Keratinocyte (primary cell): Measurements from ENCODE around the gene MYNN. TPM values are rescaled to one million over a fixed set of nuclear protein-coding genes. Genes with fewer than 3 reads are reported as not detected.

Experiments
- DNase-seq: peaks from one replicate; pipeline ENCODE4 v3.0.0-alpha.2; 2011; ENCODE audit warnings: low read depth, missing footprints, low spot score
- FAIRE-seq: peaks from 2 replicates; lab custom pipeline; 2011; peaks lifted over from hg19 to GRCh38; lab: Jason Lieb, UNC
- H2AFZ ChIP-seq: 2 replicates; pipeline ENCODE4 v1.6.0; 2012; ENCODE audit warnings: low read length, control low read depth, inconsistent platforms; ENCODE audit not compliant: control insufficient read depth
- H3K27ac ChIP-seq: 2 replicates; pipeline ENCODE4 v1.5.1; 2011; ENCODE audit warnings: low read length; ENCODE audit not compliant: control insufficient read depth, insufficient read depth
- H3K27me3 ChIP-seq: 3 replicates; pipeline ENCODE4 v1.6.0; 2011; ENCODE audit warnings: low read length; ENCODE audit not compliant: control insufficient read depth, insufficient read depth; ENCODE audit errors: extremely low read depth
- H3K36me3 ChIP-seq, 2 experiments: 2 replicates in 1 of 2; 3 replicates in 1 of 2; pipeline ENCODE4 v1.5.1; 2011; ENCODE audit warnings: low read length in 2 of 2, mild to moderate bottlenecking in 1 of 2; ENCODE audit not compliant: control insufficient read depth in 2 of 2, insufficient read depth in 2 of 2; ENCODE audit errors: extremely low read depth in 1 of 2
- H3K4me1 ChIP-seq: 3 replicates; pipeline ENCODE4 v1.5.1; 2011; ENCODE audit warnings: low read length; ENCODE audit not compliant: control insufficient read depth, insufficient read depth; ENCODE audit errors: extremely low read depth
- H3K4me2 ChIP-seq: 3 replicates; pipeline ENCODE4 v1.6.0; 2011; ENCODE audit warnings: low read depth, low read length; ENCODE audit not compliant: control insufficient read depth, insufficient read depth; ENCODE audit errors: extremely low read depth
- H3K4me3 ChIP-seq, 3 experiments: fragments of 200-600 bp in 1 of 3; sonication (generic) in 1 of 3; 2 replicates in 2 of 3; 3 replicates in 1 of 3; pipeline ENCODE4 v1.5.1; 2011 to 2016; ENCODE audit warnings: low read length in 3 of 3, mild to moderate bottlenecking in 3 of 3, control low read depth in 2 of 3, inconsistent platforms in 1 of 3, low read depth in 1 of 3, mixed read lengths in 1 of 3, mixed run types in 1 of 3, moderate library complexity in 1 of 3; ENCODE audit not compliant: control insufficient read depth in 2 of 3, insufficient read depth in 2 of 3; ENCODE audit errors: extremely low read depth in 1 of 3
- H3K79me2 ChIP-seq: 2 replicates; pipeline ENCODE4 v1.6.0; 2012; ENCODE audit warnings: low read length; ENCODE audit not compliant: control insufficient read depth, insufficient read depth
- H3K9ac ChIP-seq: 3 replicates; pipeline ENCODE4 v1.6.0; 2011; ENCODE audit warnings: low read length; ENCODE audit not compliant: control insufficient read depth, insufficient read depth; ENCODE audit errors: extremely low read depth
- H3K9me1 ChIP-seq: 3 replicates; pipeline ENCODE4 v1.6.0; 2011; ENCODE audit warnings: low read length; ENCODE audit not compliant: control insufficient read depth, insufficient read depth; ENCODE audit errors: extremely low read depth
- H3K9me3 ChIP-seq: 2 replicates; pipeline ENCODE4 v1.5.1; 2012; ENCODE audit warnings: low read depth, low read length; ENCODE audit not compliant: control insufficient read depth
- H4K20me1 ChIP-seq: 3 replicates; pipeline ENCODE4 v1.6.0; 2011; ENCODE audit warnings: low read length; ENCODE audit not compliant: control insufficient read depth, insufficient read depth; ENCODE audit errors: extremely low read depth
- CTCF ChIP-seq, 3 experiments: IDR thresholded peaks in 1 of 3; conservative IDR thresholded peaks in 1 of 3; optimal IDR thresholded peaks in 1 of 3; 2 replicates in 2 of 3; 3 replicates in 1 of 3; pipeline versions ENCODE3 to v1.5.1; 2011; ENCODE audit warnings: low read length in 3 of 3, mild to moderate bottlenecking in 3 of 3, moderate library complexity in 2 of 3, control low read depth in 1 of 3, inconsistent platforms in 1 of 3; ENCODE audit not compliant: insufficient read depth in 2 of 3; ENCODE audit errors: extremely low read depth in 1 of 3
- EZH2 ChIP-seq: IDR thresholded peaks from one replicate; pipeline ENCODE4 v1.6.1; 2012; ENCODE audit warnings: inconsistent platforms, mild to moderate bottlenecking, low read length, moderate library complexity
- dilution Hi-C: fragments of 300-500 bp; cut with MboI; formaldehyde crosslinking; loops from one replicate; pipeline ENCODE4 v1.7.0; 2020; ENCODE audit warnings: low sequenced_read_pairs; ENCODE audit not compliant: extremely low pct_ligation_motif_present
- polyA plus RNA-seq, 5 experiments: library from polyadenylated mRNA; depleted of rRNA in 3 of 5; stranded (reverse) in 3 of 5; stranded (forward) in 1 of 5; unstranded in 1 of 5; fragments of >200 nt; gene quantifications; 1 replicate in 1 of 5; 2 replicates in 3 of 5; 3 replicates in 1 of 5; pipeline versions ENCODE4 v1.2.1 to v1.2.3, GENCODE V29; 2011 to 2012; ENCODE audit warnings: missing spikeins in 2 of 5, low read depth in 1 of 5, low replicate concordance in 1 of 5

Gene MYNN
- polyA plus RNA-seq, 1 donor (not counting 4 experiments of a cell fraction or from before 2014, with no cell fraction given), result 16.9 TPM

- peaks cover 8% of the 10 kb centered on the region for H3K4me1 ChIP-seq
- peak overlapping the region; percentile 95 for H3K9ac ChIP-seq
- H3K27me3 ChIP-seq, result no peaks in the 10 kb centered on the region
- no peak for FAIRE-seq
- dilution Hi-C loops, result no loop called here
- peak overlapping the region; percentile 95 for H3K4me2 ChIP-seq
- peak overlapping the region; percentile 74 to 89 (median 82) for H3K4me3 ChIP-seq
- H3K9me1 ChIP-seq, result no peaks in the 10 kb centered on the region
- H2AFZ ChIP-seq, result peak overlapping the region; percentile 81
- H4K20me1 ChIP-seq, result no peaks in the 10 kb centered on the region
- TF ChIP-seq CTCF (optimal IDR thresholded peaks at IDR 0.05 in 1 of 3, IDR thresholded peaks at IDR 0.05 in 1 of 3, conservative IDR thresholded peaks at IDR 0.05 in 1 of 3; ENCODE audit: extremely low read depth in 1 of 3, insufficient read depth in 2 of 3, low read length in 3 of 3), result no peak
- no peak for TF ChIP-seq EZH2
- H3K27ac ChIP-seq, result peak overlapping the region; percentile 87
- H3K9me3 ChIP-seq, result peaks cover 2% of the 10 kb centered on the region
- H3K79me2 ChIP-seq, result no peaks in the 10 kb centered on the region
- H3K36me3 ChIP-seq, result no peaks in the 10 kb centered on the region
- no peak for DNase-seq
These were observed 8.8 kb upstream of the MYNN start for GRCh38 chr3:169764312-169764881.

GRCh38 chr3:169764882-169765612, 8.1 kb upstream of the MYNN start, which contains the start of gene TERC:
TERC (minus strand) TSS chr3:169765060.
- Histone ChIP-seq H3K27ac (peak within 1 kb of the TSS; percentile 87), H3K36me3 (no peaks in the 10 kb centered on the region), H3K79me2 (no peaks in the 10 kb centered on the region), H3K4me2 (peak within 1 kb of the TSS; percentile 95), H4K20me1 (no peaks in the 10 kb centered on the region), H3K9me1 (no peaks in the 10 kb centered on the region), H3K27me3 (no peaks in the 10 kb centered on the region), H2AFZ (peak within 1 kb of the TSS; percentile 81), H3K9ac (peak within 1 kb of the TSS; percentile 95), H3K4me1 (peaks cover 3% of the 10 kb centered on the region), H3K4me3 (peak within 1 kb of the TSS; percentile 74 to 89 (median 82)), H3K9me3 (peaks cover 2% of the 10 kb centered on the region)
- DNase-seq (peak; percentile 21), FAIRE-seq (no peak)
- dilution Hi-C loops, result no loop called here
- no peak for TF ChIP-seq EZH2
- TF ChIP-seq CTCF (optimal IDR thresholded peaks at IDR 0.05 in 1 of 3, IDR thresholded peaks at IDR 0.05 in 1 of 3, conservative IDR thresholded peaks at IDR 0.05 in 1 of 3; ENCODE audit: extremely low read depth in 1 of 3, insufficient read depth in 2 of 3, low read length in 3 of 3), result no peak
